ENCODE measurements around the gene ARFRP1. TPM values are rescaled to one million over a fixed set of nuclear protein-coding genes. Genes with fewer than 3 reads are reported as not detected.
A peak's percentile ranks its signal among the peaks of the same experiment; 100 is the strongest.

Gene ARFRP1, protein sequence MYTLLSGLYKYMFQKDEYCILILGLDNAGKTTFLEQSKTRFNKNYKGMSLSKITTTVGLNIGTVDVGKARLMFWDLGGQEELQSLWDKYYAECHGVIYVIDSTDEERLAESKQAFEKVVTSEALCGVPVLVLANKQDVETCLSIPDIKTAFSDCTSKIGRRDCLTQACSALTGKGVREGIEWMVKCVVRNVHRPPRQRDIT
- total RNA-seq (32.8 TPM), polyA plus RNA-seq (ENCODE audit: insufficient read depth in 1 of 8, insufficient read length in 8 of 8, low replicate concordance in 1 of 8) (10 to 100 TPM; 26.2 to 33.0 (median 31.0) TPM)
- long read RNA-seq, donor 1, partial matches to known transcripts, result 0 of 2 reads
- long read RNA-seq, donor 1, other reads (novel, unspliced or antisense), result 0 of 2 reads
- long read RNA-seq, donor 2, result 0 reads
- long read RNA-seq, donor 3, transcript ARFRP1-214 (8 exons, 2,559 nt), result major isoform, 9 of 344 reads
- long read RNA-seq, donor 3, partial matches to known transcripts, result 310 of 344 reads
- long read RNA-seq, donor 3, other reads (novel, unspliced or antisense), result 22 of 344 reads
- long read RNA-seq, donor 4, transcript ARFRP1-214 (8 exons, 2,559 nt), result major isoform, 6 of 11 reads
- long read RNA-seq, donor 4, partial matches to known transcripts, result 0 of 11 reads
- long read RNA-seq, donor 4, other reads (novel, unspliced or antisense), result 0 of 11 reads
- long read RNA-seq, donor 5, transcript ARFRP1-208 (7 exons, 2,974 nt), result minor isoform, 5 of 49 reads
- long read RNA-seq, donor 5, transcript ARFRP1-214 (8 exons, 2,559 nt), result major isoform, 10 of 49 reads
- long read RNA-seq, donor 5, partial matches to known transcripts, result 20 of 49 reads
- long read RNA-seq, donor 5, other reads (novel, unspliced or antisense), result 11 of 49 reads
- long read RNA-seq, donor 6, partial matches to known transcripts, result 0 of 6 reads
- long read RNA-seq, donor 6, other reads (novel, unspliced or antisense), result 0 of 6 reads
- long read RNA-seq, donor 7, transcript ARFRP1-214 (8 exons, 2,559 nt), result major isoform, 6 of 69 reads
- long read RNA-seq, donor 7, partial matches to known transcripts, result 36 of 69 reads
- long read RNA-seq, donor 7, other reads (novel, unspliced or antisense), result 22 of 69 reads
- long read RNA-seq, donor 8, partial matches to known transcripts, result 0 of 3 reads
- long read RNA-seq, donor 8, other reads (novel, unspliced or antisense), result 0 of 3 reads
- long read RNA-seq, donor 9, partial matches to known transcripts, result 0 of 5 reads
- long read RNA-seq, donor 9, other reads (novel, unspliced or antisense), result 0 of 5 reads
- long read RNA-seq, donor 10, partial matches to known transcripts, result 0 of 14 reads
- long read RNA-seq, donor 10, other reads (novel, unspliced or antisense), result 8 of 14 reads
- long read RNA-seq, donor 11, partial matches to known transcripts, result 0 of 5 reads
- long read RNA-seq, donor 11, other reads (novel, unspliced or antisense), result 0 of 5 reads

DNA sequence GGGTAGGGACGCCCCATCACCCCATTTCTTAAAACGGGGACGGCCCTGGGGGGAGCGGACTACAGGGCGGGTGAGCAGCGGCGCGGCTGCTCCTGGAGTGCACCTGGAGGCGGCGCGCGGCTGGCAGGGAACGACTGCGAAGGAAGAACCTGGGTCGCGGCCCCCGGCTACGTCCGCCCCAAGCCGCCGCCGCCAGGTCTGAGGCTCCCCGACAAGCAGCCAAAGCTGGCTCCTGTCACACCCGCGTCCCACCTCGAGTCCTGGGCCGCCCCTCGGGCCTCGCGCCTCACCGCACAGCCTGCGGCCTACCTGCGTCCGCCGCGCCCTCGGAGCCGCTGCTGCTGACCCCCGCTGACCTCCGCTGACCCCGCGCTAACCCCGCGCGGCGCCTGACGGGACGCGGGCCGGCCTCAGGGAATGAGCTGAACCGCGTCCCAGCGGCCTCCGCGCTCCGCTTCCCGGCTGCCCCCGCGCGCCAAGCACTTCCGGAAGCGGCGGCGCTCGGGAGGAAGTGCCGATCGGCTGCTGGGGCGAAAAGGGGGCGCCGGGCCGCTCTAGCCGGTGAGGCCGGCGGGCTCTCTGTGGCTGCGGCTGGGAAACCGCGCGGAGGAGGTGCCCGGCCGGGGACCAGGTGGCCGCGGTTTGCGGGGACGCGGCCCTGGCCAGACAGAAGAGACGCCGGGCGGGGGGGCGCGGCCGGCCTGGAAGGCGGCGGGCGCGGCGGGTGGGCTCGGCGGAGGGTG lies at the start of gene ARFRP1, which contains the start of gene ZGPAT:
TSS of gene ARFRP1 (minus strand) at position 419 of the 743 bp plus-strand sequence. CDS start 885 bp downstream, outside the sequence.
TSS of gene ZGPAT (plus strand) at position 482 of the 743 bp plus-strand sequence. CDS start 542 bp downstream, outside the sequence.
- Histone ChIP-seq H3K27ac (ENCODE audit: low read length) (peak within 1 kb of the TSS; percentile 72), H3K4me3 (ENCODE audit: low read length) (peak within 1 kb of the TSS; percentile 82), H3K4me1 (ENCODE audit: control insufficient read depth, insufficient read depth, low read length) (peaks cover 18% of the 10 kb centered on the region), H3K36me3 (ENCODE audit: control insufficient read depth, insufficient read depth, low read length) (peaks cover 64% of the 10 kb centered on the region), H3K27me3 (ENCODE audit: control insufficient read depth, insufficient read depth, low read length) (no peaks in the 10 kb centered on the region), H3K9me3 (replicated peaks; ENCODE audit: control insufficient read depth, low read depth, low read length) (no peaks in the 10 kb centered on the region)
- under 1% methylated on average over 98 of the region's 98 CpGs for WGBS (ENCODE audit: insufficient coverage)
- peak; percentile 94 for DNase-seq

DNA sequence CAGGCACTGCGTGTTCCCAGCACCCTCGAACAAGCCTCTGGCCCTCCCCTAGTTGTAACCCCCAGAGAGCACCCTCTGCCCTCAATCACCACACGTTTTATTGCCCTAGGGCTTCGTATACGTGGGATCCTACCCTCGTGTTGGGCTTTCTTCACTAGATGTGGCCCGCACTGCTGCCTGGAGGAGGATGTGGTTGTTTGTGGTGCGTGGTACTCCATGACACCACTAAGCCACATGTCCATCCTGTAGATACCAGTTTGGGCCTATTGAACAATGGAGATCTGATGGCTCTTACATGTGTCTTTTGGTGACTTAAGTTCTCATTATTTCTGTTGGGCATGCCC lies 48.8 kb upstream of the ARFRP1 start:
- H3K27me3 ChIP-seq (ENCODE audit: control insufficient read depth, insufficient read depth, low read length), result no peaks in the 10 kb centered on the region
- no peak for DNase-seq
- no peak overlapping the region for H3K4me3 ChIP-seq (ENCODE audit: low read length)
- H3K9me3 ChIP-seq (replicated peaks; ENCODE audit: control insufficient read depth, low read depth, low read length), result no peaks in the 10 kb centered on the region
- H3K4me1 ChIP-seq (ENCODE audit: control insufficient read depth, insufficient read depth, low read length), result peaks cover 6% of the 10 kb centered on the region
- H3K36me3 ChIP-seq (ENCODE audit: control insufficient read depth, insufficient read depth, low read length), result peaks cover 20% of the 10 kb centered on the region
- no peak overlapping the region for H3K27ac ChIP-seq (ENCODE audit: low read length)
- 79% methylated on average over 2 of the region's 8 CpGs for WGBS (ENCODE audit: insufficient coverage)

GRCh38 chr20:63755933-63756647 lies 48.3 kb upstream of the ARFRP1 start:
- Histone ChIP-seq H3K4me3 (ENCODE audit: low read length) (no peak overlapping the region), H3K4me1 (ENCODE audit: control insufficient read depth, insufficient read depth, low read length) (peaks cover 6% of the 10 kb centered on the region), H3K27me3 (ENCODE audit: control insufficient read depth, insufficient read depth, low read length) (no peaks in the 10 kb centered on the region), H3K27ac (ENCODE audit: low read length) (no peak overlapping the region), H3K9me3 (replicated peaks; ENCODE audit: control insufficient read depth, low read depth, low read length) (no peaks in the 10 kb centered on the region), H3K36me3 (ENCODE audit: control insufficient read depth, insufficient read depth, low read length) (peaks cover 20% of the 10 kb centered on the region)
- DNase-seq, result no peak
- 79% methylated on average over 14 of the region's 18 CpGs for WGBS (ENCODE audit: insufficient coverage)

DNA sequence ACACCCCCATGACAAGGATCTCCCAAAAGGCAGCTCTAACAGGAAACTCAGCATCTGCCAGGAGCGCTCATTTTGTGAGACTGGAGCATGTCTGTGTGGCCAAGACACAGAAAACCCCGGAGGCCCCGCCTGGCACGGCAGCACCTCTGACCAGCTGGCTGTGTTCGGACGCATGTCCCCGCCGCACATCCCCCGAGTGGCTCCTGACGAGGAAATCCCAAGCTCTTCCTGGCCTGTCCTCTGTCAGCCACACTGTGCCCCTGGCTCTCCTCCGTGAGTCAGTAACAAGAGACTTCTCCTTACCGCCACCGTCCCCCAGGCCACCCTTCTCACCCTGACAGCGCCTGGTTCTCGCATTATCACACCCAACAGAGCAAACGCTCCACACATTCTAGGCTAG lies 46.2 kb upstream of the ARFRP1 start:
- Histone ChIP-seq H3K9me3 (replicated peaks; ENCODE audit: control insufficient read depth, low read depth, low read length) (no peaks in the 10 kb centered on the region), H3K4me1 (ENCODE audit: control insufficient read depth, insufficient read depth, low read length) (peaks cover 6% of the 10 kb centered on the region), H3K27me3 (ENCODE audit: control insufficient read depth, insufficient read depth, low read length) (no peaks in the 10 kb centered on the region), H3K36me3 (ENCODE audit: control insufficient read depth, insufficient read depth, low read length) (peaks cover 34% of the 10 kb centered on the region), H3K27ac (ENCODE audit: low read length) (no peak overlapping the region), H3K4me3 (ENCODE audit: low read length) (no peak overlapping the region)
- WGBS (ENCODE audit: insufficient coverage), result 50% methylated on average over 11 of the region's 16 CpGs
- DNase-seq, result no peak

- DNase-seq, result no peak
- Histone ChIP-seq H3K27ac (ENCODE audit: low read length) (no peak overlapping the region), H3K27me3 (ENCODE audit: control insufficient read depth, insufficient read depth, low read length) (no peaks in the 10 kb centered on the region), H3K4me1 (ENCODE audit: control insufficient read depth, insufficient read depth, low read length) (peaks cover 6% of the 10 kb centered on the region), H3K4me3 (ENCODE audit: low read length) (no peak overlapping the region), H3K36me3 (ENCODE audit: control insufficient read depth, insufficient read depth, low read length) (peaks cover 34% of the 10 kb centered on the region), H3K9me3 (replicated peaks; ENCODE audit: control insufficient read depth, low read depth, low read length) (no peaks in the 10 kb centered on the region)
- 82% methylated on average over 13 of the region's 13 CpGs for WGBS (ENCODE audit: insufficient coverage)
Measured at GRCh38 chr20:63753381-63753780, 45.6 kb upstream of the ARFRP1 start.

GRCh38 chr20:63752411-63753101 lies 44.8 kb upstream of the ARFRP1 start:
- Histone ChIP-seq H3K36me3 (ENCODE audit: control insufficient read depth, insufficient read depth, low read length) (peaks cover 39% of the 10 kb centered on the region), H3K27me3 (ENCODE audit: control insufficient read depth, insufficient read depth, low read length) (no peaks in the 10 kb centered on the region), H3K27ac (ENCODE audit: low read length) (no peak overlapping the region), H3K9me3 (replicated peaks; ENCODE audit: control insufficient read depth, low read depth, low read length) (no peaks in the 10 kb centered on the region), H3K4me1 (ENCODE audit: control insufficient read depth, insufficient read depth, low read length) (peaks cover 6% of the 10 kb centered on the region), H3K4me3 (ENCODE audit: low read length) (no peak overlapping the region)
- 93% methylated on average over 46 of the region's 50 CpGs for WGBS (ENCODE audit: insufficient coverage)
- no peak for DNase-seq

DNA sequence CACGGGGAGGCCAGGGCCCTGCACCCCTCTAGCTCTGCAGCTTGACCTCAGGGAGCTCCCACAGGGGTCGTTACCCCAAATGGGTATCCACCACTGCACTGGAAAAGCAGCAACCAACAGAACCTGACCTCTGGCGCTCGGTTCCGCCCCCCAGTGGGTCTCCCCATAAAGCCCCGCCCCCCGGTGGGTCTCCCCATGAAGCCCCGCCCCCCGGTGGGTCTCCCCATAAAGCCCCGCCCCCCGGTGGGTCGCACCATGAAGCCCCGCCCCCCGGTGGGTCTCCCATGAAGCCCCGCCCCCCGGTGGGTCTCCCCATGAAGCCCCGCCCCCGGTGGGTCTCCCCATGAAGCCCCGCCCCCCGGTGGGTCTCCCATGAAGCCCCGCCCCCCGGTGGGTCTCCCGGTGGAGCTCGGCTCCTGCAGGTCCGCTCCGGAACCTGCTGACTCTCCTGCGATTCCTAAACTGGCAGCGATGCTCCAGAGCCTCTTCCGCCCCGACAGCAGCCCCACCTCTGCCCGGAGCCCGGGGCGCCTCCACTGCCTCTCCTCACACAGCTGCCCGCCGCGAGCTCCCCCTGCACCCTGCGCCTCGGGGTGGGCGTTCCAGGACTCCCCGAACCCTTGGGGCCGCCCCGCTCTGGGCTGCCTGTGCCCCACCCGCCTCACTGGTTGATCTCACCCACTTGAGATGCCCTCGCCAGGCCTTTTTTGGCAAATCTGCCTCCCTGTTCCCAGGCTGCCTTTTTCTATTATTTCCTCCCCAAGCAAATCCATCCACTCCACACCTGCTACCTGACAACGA lies 43.9 kb upstream of the ARFRP1 start:
- 84% methylated on average over 27 of the region's 45 CpGs for WGBS (ENCODE audit: insufficient coverage)
- no peak for DNase-seq
- H3K4me3 ChIP-seq (ENCODE audit: low read length), result no peak overlapping the region
- H3K27me3 ChIP-seq (ENCODE audit: control insufficient read depth, insufficient read depth, low read length), result no peaks in the 10 kb centered on the region
- no peak overlapping the region for H3K27ac ChIP-seq (ENCODE audit: low read length)
- H3K9me3 ChIP-seq (replicated peaks; ENCODE audit: control insufficient read depth, low read depth, low read length), result no peaks in the 10 kb centered on the region
- H3K4me1 ChIP-seq (ENCODE audit: control insufficient read depth, insufficient read depth, low read length), result peaks cover 6% of the 10 kb centered on the region
- H3K36me3 ChIP-seq (ENCODE audit: control insufficient read depth, insufficient read depth, low read length), result peaks cover 39% of the 10 kb centered on the region

All from muscle of leg (tissue), 16 donors.